Glutamatergic neuron (in vitro differentiated cells): ENCODE results near the gene C20orf173. TPM values are rescaled to one million over a fixed set of nuclear protein-coding genes. Genes with fewer than 3 reads are reported as not detected.
A peak's percentile ranks its signal among the peaks of the same experiment; 100 is the strongest.
"Not testable (repeated sequence)": the region's sequence is repeated elsewhere in the genome, so short reads cannot be mapped to it uniquely, and the experiment has no call there.

ENCODE experiments used
- DNase-seq: peaks from one replicate; pipeline ENCODE4 v3.0.0; 2022
- H3K27ac Mint-ChIP-seq: one replicate; pipeline ENCODE4 v1.8.0; 2020; ENCODE audit warnings: mild to moderate bottlenecking, mixed read lengths, inconsistent platforms; ENCODE audit not compliant: unreplicated experiment
- H3K27me3 Mint-ChIP-seq: one replicate; pipeline ENCODE4 v1.8.0; 2020; ENCODE audit warnings: mild to moderate bottlenecking, moderate library complexity, mixed read lengths, inconsistent platforms; ENCODE audit not compliant: unreplicated experiment
- H3K36me3 Mint-ChIP-seq: one replicate; pipeline ENCODE4 v1.8.0; 2020; ENCODE audit warnings: mild to moderate bottlenecking, mixed read lengths, inconsistent platforms; ENCODE audit not compliant: unreplicated experiment
- H3K4me1 Mint-ChIP-seq: one replicate; pipeline ENCODE4 v1.8.0; 2020; ENCODE audit warnings: mild to moderate bottlenecking, low read depth, mixed read lengths, inconsistent platforms; ENCODE audit not compliant: unreplicated experiment
- H3K4me3 Mint-ChIP-seq: one replicate; pipeline ENCODE4 v1.8.0; 2020; ENCODE audit warnings: mild to moderate bottlenecking, mixed read lengths, inconsistent platforms; ENCODE audit not compliant: unreplicated experiment
- H3K9me3 Mint-ChIP-seq: one replicate; pipeline ENCODE4 v1.8.0; 2020; ENCODE audit warnings: mild to moderate bottlenecking, moderate library complexity, mixed read lengths, inconsistent platforms; ENCODE audit not compliant: unreplicated experiment
- CTCF ChIP-seq: fragments of 200-600 bp; sonication (generic); IDR thresholded peaks from one replicate; pipeline ENCODE4 v1.5.0; 2021; ENCODE audit not compliant: partially characterized antibody, unreplicated experiment
- total RNA-seq: library from RNA; stranded (reverse); fragmentation: NEBNext Ultra II Directional; extraction: Animal tissue kit (Norgen Biotek cat#: 25700); gene quantifications from one replicate; pipeline ENCODE4 v1.2.1, GENCODE V29; 2021; ENCODE audit not compliant: unreplicated experiment

Gene C20orf173
- total RNA-seq, 1 donor from 2014 or later, result not detected

DNA sequence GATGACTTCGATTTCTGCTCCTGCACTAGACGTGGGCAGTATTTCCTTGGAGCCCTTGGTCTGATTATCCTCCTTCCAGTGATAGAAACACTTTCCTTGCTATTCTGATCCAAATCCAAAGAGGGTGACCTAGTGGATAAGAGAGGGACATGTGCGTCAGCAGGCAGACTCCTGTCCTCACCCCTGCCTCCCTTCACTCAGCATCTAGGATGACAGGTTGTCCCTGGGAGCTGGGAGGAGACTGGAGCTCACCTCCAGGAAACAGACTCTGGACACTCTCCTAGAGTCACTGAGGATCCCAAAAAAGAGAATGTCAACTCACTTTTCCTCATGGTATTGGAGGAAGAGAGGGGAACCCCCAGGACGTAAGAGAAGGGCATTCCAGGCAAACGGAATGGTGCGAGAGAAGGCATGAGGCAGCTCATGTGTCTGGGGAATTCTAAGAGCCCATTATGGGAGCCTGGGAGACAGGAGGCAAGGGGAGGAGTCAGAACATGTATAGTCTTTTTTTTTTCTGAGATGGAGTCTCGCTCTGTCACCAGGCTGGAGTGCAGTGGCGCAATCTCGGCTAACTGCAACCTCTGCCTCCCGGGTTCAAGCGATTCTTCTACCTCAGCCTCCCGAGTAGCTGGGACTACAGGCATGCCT, 2.2 kb downstream of the C20orf173 start:
- Mint-ChIP-seq H3K27me3 (no peaks in the 10 kb centered on the region), H3K4me3 (no peak overlapping the region), H3K4me1 (peaks cover 6% of the 10 kb centered on the region), H3K9me3 (peaks cover 2% of the 10 kb centered on the region), H3K36me3 (no peaks in the 10 kb centered on the region), H3K27ac (no peak overlapping the region)
- no peak for DNase-seq
- no peak for TF ChIP-seq CTCF

DNA sequence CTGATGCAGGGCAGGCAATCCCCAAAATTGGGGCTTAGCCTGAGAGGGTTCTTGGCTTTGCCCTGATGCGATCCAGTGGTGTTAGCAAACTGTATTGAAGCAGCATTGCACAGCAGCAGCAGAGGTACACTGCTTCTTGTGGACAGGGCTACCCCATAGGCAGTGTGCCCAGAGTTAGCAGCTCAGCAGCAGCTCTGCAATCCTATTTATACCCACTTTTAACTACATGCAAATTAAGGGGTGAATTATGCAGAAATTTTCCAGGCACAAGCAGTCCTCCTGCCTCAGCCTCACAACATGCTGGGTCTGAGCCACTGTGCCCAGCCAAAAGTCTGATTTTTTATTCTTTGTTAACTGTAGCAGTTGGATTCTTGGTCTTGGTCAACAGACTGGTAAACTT, 3.8 kb downstream of the C20orf173 start:
- Mint-ChIP-seq H3K36me3 (no peaks in the 10 kb centered on the region), H3K27me3 (no peaks in the 10 kb centered on the region), H3K4me3 (no peak overlapping the region), H3K9me3 (peaks cover 4% of the 10 kb centered on the region), H3K27ac (no peak overlapping the region), H3K4me1 (peaks cover 6% of the 10 kb centered on the region)
- DNase-seq, result no peak
- TF ChIP-seq CTCF, result no peak

DNA sequence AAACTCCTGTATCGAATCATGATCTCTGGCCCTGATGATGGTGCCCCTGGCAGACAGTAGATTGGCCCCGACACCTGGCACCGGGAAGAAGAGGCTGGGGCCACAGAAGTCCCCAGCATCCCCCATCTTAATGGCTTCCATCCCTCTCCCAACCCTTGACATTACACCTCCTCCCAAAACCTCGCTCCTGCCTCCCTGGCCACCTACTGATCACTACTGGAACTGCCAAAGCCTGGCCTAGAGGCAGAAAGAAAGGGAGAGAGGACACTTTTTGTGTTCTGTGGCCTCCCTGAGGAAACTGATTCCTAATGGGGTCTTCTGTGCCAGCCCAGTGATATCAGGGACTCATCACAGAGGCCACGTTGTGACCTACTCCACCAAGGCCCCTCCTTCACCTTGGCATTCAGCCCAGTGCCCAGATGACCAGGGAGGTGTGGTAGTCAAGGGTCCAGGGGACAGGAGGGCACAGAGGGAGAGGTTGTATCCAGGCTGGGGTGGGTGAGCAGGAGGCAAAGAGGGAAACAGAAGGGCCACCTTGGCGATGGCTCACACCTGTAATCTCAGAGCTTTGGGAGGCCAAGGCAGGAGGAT, 6.1 kb downstream of the C20orf173 start:
- Mint-ChIP-seq H3K27ac (no peak overlapping the region), H3K4me3 (no peak overlapping the region), H3K36me3 (no peaks in the 10 kb centered on the region), H3K4me1 (peaks cover 6% of the 10 kb centered on the region), H3K27me3 (no peaks in the 10 kb centered on the region), H3K9me3 (peaks cover 4% of the 10 kb centered on the region)
- peak; percentile 66 for TF ChIP-seq CTCF
- DNase-seq, result peak; percentile 41

DNA sequence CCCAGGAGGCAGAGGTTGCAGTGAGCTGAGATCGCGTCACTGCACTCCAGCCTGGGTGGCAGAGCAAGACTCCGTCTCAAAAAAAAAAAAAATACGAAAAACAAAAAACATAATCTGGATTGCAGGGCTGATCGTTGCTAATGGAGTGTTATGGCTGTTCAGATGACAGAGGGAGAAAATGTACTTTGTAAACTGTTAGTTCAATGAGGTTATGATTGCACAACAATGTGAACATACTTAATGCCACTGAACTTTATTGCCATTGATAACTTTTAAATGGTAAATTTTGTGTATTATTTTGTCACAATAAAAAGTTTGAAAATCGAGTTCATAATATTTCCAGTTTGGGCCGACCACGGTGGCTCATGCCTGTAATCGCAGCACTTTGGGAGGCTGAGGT, 10.5 kb downstream of the C20orf173 start:
- Mint-ChIP-seq H3K4me1 (no peaks in the 10 kb centered on the region), H3K4me3 (no peak overlapping the region), H3K36me3 (no peaks in the 10 kb centered on the region), H3K9me3 (peaks cover 5% of the 10 kb centered on the region), H3K27me3 (peaks cover 1% of the 10 kb centered on the region), H3K27ac (no peak overlapping the region)
- no peak for DNase-seq
- no peak for TF ChIP-seq CTCF

DNA sequence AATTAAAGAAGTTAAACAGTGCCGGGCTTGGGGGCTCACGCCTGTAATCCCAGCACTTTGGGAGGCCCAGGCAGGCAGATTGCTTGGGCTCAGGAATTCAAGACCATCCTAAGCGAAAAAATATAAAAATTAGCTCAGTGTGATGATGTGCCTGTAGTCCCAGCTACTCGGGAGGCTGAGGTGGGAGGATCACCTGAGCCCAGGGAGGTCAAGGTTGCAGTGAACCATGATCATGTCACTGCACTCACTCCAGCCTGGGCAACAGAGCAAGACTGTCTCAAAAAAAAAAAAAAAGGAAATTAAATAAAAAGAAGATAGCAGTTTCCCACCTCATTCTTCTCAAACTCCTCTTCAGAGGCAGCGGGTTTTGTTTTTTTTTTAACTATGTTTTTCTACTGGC, 11.7 kb downstream of the C20orf173 start:
- H3K27ac Mint-ChIP-seq, H3K4me3 Mint-ChIP-seq, H3K4me1 Mint-ChIP-seq, H3K36me3 Mint-ChIP-seq, DNase-seq, H3K9me3 Mint-ChIP-seq, H3K27me3 Mint-ChIP-seq: not testable (repeated sequence)
